ENCODE measurements around the gene RSBN1.

RSBN1 gene

DNA sequence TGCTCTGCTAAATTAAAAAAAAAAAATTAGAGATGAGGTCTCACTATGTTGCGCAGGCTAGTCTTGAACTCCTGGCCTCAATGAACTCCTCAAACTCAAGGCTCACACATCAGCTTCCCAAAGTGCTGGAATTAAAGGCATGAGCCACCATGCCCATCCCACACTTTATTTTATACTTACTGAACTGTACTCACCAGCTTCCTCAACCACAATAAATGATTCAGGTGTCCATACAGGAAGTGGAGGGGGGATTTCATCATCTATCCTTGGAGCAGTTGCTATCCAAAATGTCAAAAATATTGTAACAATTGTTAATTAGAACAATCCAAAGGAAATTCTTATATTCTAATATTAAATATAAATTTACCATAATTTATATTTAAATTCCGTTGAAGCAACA lies 22.4 kb upstream of the RSBN1 start:
- peaks cover 6 to 18% of the 10 kb centered on the region in 2 experiments for H3K4me1 ChIP-seq (ENCODE audit: control insufficient read depth in 1 of 2, insufficient read depth in 1 of 2, low read depth in 1 of 2, low read length in 1 of 2)
- H3K27me3 ChIP-seq = no peaks in the 10 kb centered on the region
- H3K4me3 ChIP-seq (ENCODE audit: low read depth in 1 of 2, low read length in 1 of 2) = no peak overlapping the region
- no peak overlapping the region for H3K27ac ChIP-seq
- H3K36me3 ChIP-seq = peaks cover 75% of the 10 kb centered on the region
- TF ChIP-seq, protein P1, sequence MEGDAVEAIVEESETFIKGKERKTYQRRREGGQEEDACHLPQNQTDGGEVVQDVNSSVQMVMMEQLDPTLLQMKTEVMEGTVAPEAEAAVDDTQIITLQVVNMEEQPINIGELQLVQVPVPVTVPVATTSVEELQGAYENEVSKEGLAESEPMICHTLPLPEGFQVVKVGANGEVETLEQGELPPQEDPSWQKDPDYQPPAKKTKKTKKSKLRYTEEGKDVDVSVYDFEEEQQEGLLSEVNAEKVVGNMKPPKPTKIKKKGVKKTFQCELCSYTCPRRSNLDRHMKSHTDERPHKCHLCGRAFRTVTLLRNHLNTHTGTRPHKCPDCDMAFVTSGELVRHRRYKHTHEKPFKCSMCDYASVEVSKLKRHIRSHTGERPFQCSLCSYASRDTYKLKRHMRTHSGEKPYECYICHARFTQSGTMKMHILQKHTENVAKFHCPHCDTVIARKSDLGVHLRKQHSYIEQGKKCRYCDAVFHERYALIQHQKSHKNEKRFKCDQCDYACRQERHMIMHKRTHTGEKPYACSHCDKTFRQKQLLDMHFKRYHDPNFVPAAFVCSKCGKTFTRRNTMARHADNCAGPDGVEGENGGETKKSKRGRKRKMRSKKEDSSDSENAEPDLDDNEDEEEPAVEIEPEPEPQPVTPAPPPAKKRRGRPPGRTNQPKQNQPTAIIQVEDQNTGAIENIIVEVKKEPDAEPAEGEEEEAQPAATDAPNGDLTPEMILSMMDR (IDR thresholded peaks at IDR 0.05) = no peak
- no peaks in the 10 kb centered on the region for H3K9me3 ChIP-seq

DNA sequence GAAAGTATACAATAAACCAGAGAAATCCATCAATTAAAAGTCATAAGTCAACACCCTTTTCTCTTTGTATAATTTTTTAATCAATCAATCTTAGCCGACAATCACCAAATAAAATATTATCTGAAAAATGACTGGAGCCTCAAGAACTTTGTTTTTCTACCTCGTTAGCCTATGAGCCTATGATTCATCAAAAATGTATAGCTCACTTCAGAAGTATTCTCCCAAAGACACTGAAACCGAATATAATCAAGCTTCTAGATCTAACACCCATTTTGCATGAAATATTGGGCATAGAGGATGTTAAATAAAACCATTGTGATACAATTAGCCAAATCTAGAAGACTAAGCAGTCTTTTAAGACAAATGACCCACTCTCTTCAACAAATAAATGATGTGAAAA lies 17.8 kb upstream of the RSBN1 start:
- TF ChIP-seq, protein P1 (IDR thresholded peaks at IDR 0.05) = no peak
- Histone ChIP-seq H3K36me3 (peaks cover 95% of the 10 kb centered on the region), H3K4me3 (ENCODE audit: low read depth in 1 of 2, low read length in 1 of 2) (no peak overlapping the region), H3K4me1 (ENCODE audit: control insufficient read depth in 1 of 2, insufficient read depth in 1 of 2, low read depth in 1 of 2, low read length in 1 of 2) (no peaks in the 10 kb centered on the region), H3K9me3 (no peaks in the 10 kb centered on the region), H3K27me3 (no peaks in the 10 kb centered on the region), H3K27ac (no peak overlapping the region)

DNA sequence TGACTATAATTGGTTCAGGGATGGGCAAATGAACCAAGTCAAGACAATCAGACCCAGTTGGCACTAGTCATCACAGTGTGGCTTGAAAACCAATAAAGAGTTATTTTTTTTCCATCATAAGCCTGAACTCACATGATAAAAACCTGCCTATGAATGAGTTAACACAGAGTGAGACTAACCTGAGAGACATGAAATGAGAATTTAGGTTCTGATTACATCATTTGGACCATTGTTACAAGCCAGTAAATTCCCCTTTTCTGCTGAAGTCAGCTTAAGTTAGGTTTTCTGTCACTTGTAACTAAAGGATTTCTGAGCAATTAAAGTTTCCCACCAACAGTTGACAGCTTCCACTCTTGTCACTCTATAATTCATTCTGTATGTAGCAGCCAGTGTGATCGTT lies 9.6 kb upstream of the RSBN1 start:
- H3K27ac ChIP-seq = no peak overlapping the region
- no peaks in the 10 kb centered on the region for H3K4me1 ChIP-seq (ENCODE audit: control insufficient read depth in 1 of 2, insufficient read depth in 1 of 2, low read depth in 1 of 2, low read length in 1 of 2)
- H3K4me3 ChIP-seq (ENCODE audit: low read depth in 1 of 2, low read length in 1 of 2) = no peak overlapping the region
- H3K9me3 ChIP-seq = no peaks in the 10 kb centered on the region
- H3K36me3 ChIP-seq = peaks cover 86% of the 10 kb centered on the region
- H3K27me3 ChIP-seq = no peaks in the 10 kb centered on the region
- TF ChIP-seq, protein P1 (IDR thresholded peaks at IDR 0.05) = no peak

DNA sequence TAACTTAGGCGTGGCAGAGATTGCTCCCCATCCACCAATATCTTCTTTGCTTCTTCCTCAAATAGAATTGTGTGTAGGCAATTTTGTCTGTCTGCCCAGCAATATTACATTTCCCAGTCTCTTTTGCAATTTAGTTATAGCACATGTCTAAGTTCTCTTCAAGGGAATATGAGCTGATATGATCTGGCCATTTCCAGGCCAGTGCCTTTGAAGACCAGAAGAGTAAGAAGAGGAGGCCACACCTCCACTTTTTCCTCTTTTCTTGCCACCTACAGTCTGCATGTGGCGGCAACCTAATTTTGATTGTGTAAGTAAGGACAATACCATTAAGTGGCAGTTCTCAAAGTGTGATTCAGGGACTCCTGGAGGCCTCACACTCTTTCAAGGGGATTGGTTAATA lies 6.3 kb upstream of the RSBN1 start:
- Histone ChIP-seq H3K27ac (no peak overlapping the region), H3K4me1 (ENCODE audit: control insufficient read depth in 1 of 2, insufficient read depth in 1 of 2, low read depth in 1 of 2, low read length in 1 of 2) (no peaks in the 10 kb centered on the region), H3K27me3 (no peaks in the 10 kb centered on the region), H3K4me3 (ENCODE audit: low read depth in 1 of 2, low read length in 1 of 2) (no peak overlapping the region), H3K9me3 (no peaks in the 10 kb centered on the region), H3K36me3 (peaks cover 89% of the 10 kb centered on the region)
- TF ChIP-seq, protein P1 (IDR thresholded peaks at IDR 0.05) = no peak

DNA sequence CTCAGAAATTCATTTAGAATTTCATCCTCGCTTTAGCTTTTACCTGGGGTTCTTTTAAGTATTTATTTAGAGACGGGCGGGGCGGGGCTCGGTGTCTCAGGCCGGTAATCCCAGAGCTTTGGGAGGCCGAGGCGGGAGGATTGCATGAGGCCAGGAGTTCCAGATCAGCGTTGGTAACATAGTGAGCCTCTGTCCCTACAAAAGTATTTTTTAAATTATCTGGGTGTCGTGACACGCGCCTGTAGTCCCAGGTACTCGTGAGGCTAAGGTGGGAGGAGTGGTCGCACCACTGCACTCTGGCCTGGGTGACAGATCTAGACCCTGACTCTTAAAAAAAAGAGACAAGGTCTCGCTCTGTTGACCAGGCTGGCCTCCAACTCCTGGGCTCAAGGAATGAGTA lies 942 bp upstream of the RSBN1 start:
- TF ChIP-seq, protein P1 (IDR thresholded peaks at IDR 0.05) = no peak
- peaks cover 36 to 40% of the 10 kb centered on the region in 2 experiments for H3K4me1 ChIP-seq (ENCODE audit: control insufficient read depth in 1 of 2, insufficient read depth in 1 of 2, low read depth in 1 of 2, low read length in 1 of 2)
- no peaks in the 10 kb centered on the region for H3K9me3 ChIP-seq
- H3K36me3 ChIP-seq = peaks cover 48% of the 10 kb centered on the region
- peak overlapping the region; percentile 3 for H3K27ac ChIP-seq
- H3K4me3 ChIP-seq (ENCODE audit: low read depth in 1 of 2, low read length in 1 of 2) = peak overlapping the region in 1 of 2 experiments; percentile 96
- no peaks in the 10 kb centered on the region for H3K27me3 ChIP-seq

DNA sequence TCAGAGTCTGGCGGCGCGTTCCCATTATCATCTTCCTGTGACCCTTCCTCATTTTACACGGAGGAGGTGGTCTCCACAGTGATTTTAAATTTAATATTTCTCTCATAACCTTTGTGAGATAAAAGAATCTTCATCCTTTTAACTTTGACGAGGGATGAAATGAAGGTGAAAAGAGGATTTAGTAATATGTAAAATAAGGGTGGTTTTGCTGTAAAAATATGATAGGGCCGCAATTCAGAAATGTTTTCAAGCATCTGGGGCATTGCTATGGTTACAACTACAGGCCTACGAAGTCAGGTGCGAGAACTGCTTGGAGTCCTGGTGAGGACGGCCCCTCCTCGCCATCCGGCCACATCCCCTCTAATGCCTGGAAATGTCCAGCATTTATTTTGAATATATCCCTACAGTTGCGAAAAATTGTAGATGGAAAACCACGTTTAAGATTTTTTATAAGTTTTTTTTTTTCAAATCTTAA lies 422 bp upstream of the RSBN1 start:
- Histone ChIP-seq H3K36me3 (peaks cover 45% of the 10 kb centered on the region), H3K27me3 (no peaks in the 10 kb centered on the region), H3K4me1 (ENCODE audit: control insufficient read depth in 1 of 2, insufficient read depth in 1 of 2, low read depth in 1 of 2, low read length in 1 of 2) (peaks cover 41 to 44% of the 10 kb centered on the region in 2 experiments), H3K27ac (peak overlapping the region; percentile 95), H3K9me3 (no peaks in the 10 kb centered on the region), H3K4me3 (ENCODE audit: low read depth in 1 of 2, low read length in 1 of 2) (peak overlapping the region; percentile 95 to 96)
- TF ChIP-seq, protein P1 (IDR thresholded peaks at IDR 0.05) = no peak

Data from neutrophil (primary cell).